Natural killer cell treated with Interleukin-12 subunit alpha and Interleukin-12 subunit beta and Interleukin-15 and Interleukin-18, amount 100 ng/mL, for 72 hours (primary cell): Measurements from ENCODE around the gene AP2S1. TPM values are rescaled to one million over a fixed set of nuclear protein-coding genes. Genes with fewer than 3 reads are reported as not detected.
"Not testable (repeated sequence)": the region's sequence is repeated elsewhere in the genome, so short reads cannot be mapped to it uniquely, and the experiment has no call there.

Experiments
- ATAC-seq, 2 donors: fragments of 150-1000 bp; cut with Tn5 transposase in 1 of 2; sonication (Bioruptor Pico), chemical (Tn5 transposase) in 1 of 2; 2 replicates each; pipeline ENCODE4 v1.10.0; 2021
- DNase-seq: peaks from one replicate; pipeline ENCODE4 v3.0.0; 2022; ENCODE audit warnings: low spot score
- H3K27ac Mint-ChIP-seq, 2 donors: 1 replicate in 1 of 2; 2 replicates in 1 of 2; pipeline ENCODE4 v1.8.0; 2022; ENCODE audit warnings: mixed read lengths in 2 of 2, mild to moderate bottlenecking in 1 of 2, moderate library complexity in 1 of 2
- H3K27me3 Mint-ChIP-seq, 2 donors: 1 replicate in 1 of 2; 2 replicates in 1 of 2; pipeline ENCODE4 v1.8.0; 2022; ENCODE audit warnings: mixed read lengths in 2 of 2
- H3K36me3 Mint-ChIP-seq: one replicate; pipeline ENCODE4 v1.8.0; 2022; ENCODE audit warnings: mixed read lengths
- H3K4me1 Mint-ChIP-seq, 2 donors: 1 replicate in 1 of 2; 2 replicates in 1 of 2; pipeline ENCODE4 v1.8.0; 2022; ENCODE audit warnings: low read depth in 2 of 2, mixed read lengths in 2 of 2, mild to moderate bottlenecking in 1 of 2
- H3K4me3 Mint-ChIP-seq: one replicate; pipeline ENCODE4 v1.8.0; 2022; ENCODE audit warnings: mixed read lengths
- H3K9me3 Mint-ChIP-seq: 2 replicates; pipeline ENCODE4 v1.8.0; 2022; ENCODE audit warnings: mixed read lengths
- total RNA-seq, 2 donors: library from RNA; stranded (reverse); gene quantifications; one replicate each; pipeline ENCODE4 v1.2.3, GENCODE V29; 2022

The AP2S1 gene
- total RNA-seq, 2 donors from 2014 or later = 94.3 to 130 TPM

- Mint-ChIP-seq H3K27ac (no peak overlapping the region), H3K9me3 (no peaks in the 10 kb centered on the region), H3K4me3 (no peak overlapping the region), H3K4me1 (peaks cover 20 to 21% of the 10 kb centered on the region in 2 donors), H3K27me3 (no peaks in the 10 kb centered on the region), H3K36me3 (no peaks in the 10 kb centered on the region)
- ATAC-seq (no peak), DNase-seq (no peak)
These were observed 11.3 kb upstream of the AP2S1 start for GRCh38 chr19:46861691-46862502.

GRCh38 chr19:46860846-46861690, 10.4 kb upstream of the AP2S1 start, which contains the start of gene ARHGAP35:
TSS of gene ARHGAP35 (plus strand) at chr19:46860997. CDS start at chr19:46918676, 57,679 bp downstream.
- peak within 1 kb of the TSS; percentile 94 for H3K4me3 Mint-ChIP-seq
- peak within 1 kb of the TSS; percentile 78 to 87 for H3K27ac Mint-ChIP-seq
- no peaks in the 10 kb centered on the region for H3K27me3 Mint-ChIP-seq
- no peaks in the 10 kb centered on the region for H3K36me3 Mint-ChIP-seq
- H3K9me3 Mint-ChIP-seq = no peaks in the 10 kb centered on the region
- no peak for ATAC-seq
- no peak for DNase-seq
- H3K4me1 Mint-ChIP-seq = peaks cover 20 to 23% of the 10 kb centered on the region in 2 donors

GRCh38 chr19:46860125-46860845, 9.6 kb upstream of the AP2S1 start:
- peak overlapping the region; percentile 94 for H3K4me3 Mint-ChIP-seq
- H3K36me3 Mint-ChIP-seq = no peaks in the 10 kb centered on the region

GRCh38 chr19:46859637-46860124, 9.0 kb upstream of the AP2S1 start:
- H3K9me3 Mint-ChIP-seq = no peaks in the 10 kb centered on the region
- DNase-seq (no peak), ATAC-seq (no peak)
- H3K36me3 Mint-ChIP-seq = no peaks in the 10 kb centered on the region
- H3K27me3 Mint-ChIP-seq = no peaks in the 10 kb centered on the region
- peak overlapping the region; percentile 94 for H3K4me3 Mint-ChIP-seq
- peaks cover 15 to 17% of the 10 kb centered on the region in 2 donors for H3K4me1 Mint-ChIP-seq
- H3K27ac Mint-ChIP-seq = peak overlapping the region; percentile 78 to 87

More at GRCh38 chr19:46860125-46860845, 9.6 kb upstream of the AP2S1 start:
- ATAC-seq (peak; percentile 93), DNase-seq (peak; percentile 97)
- Mint-ChIP-seq H3K27me3 (no peaks in the 10 kb centered on the region), H3K27ac (peak overlapping the region; percentile 78 to 87), H3K9me3 (no peaks in the 10 kb centered on the region), H3K4me1 (peaks cover 17 to 20% of the 10 kb centered on the region in 2 donors)

- peak; percentile 77 to 81 for ATAC-seq
- peak; percentile 94 for DNase-seq
- Mint-ChIP-seq H3K27ac (peak overlapping the region in 1 of 2 donors; percentile 79), H3K27me3 (no peaks in the 10 kb centered on the region), H3K4me1 (peaks cover 15 to 20% of the 10 kb centered on the region in 2 donors), H3K36me3 (no peaks in the 10 kb centered on the region), H3K9me3 (no peaks in the 10 kb centered on the region), H3K4me3 (peak overlapping the region; percentile 82)
These were observed 5.7 kb upstream of the AP2S1 start for GRCh38 chr19:46856062-46857022.

GRCh38 chr19:46854698-46855097, 4.1 kb upstream of the AP2S1 start:
- not testable (repeated sequence) for H3K27me3 Mint-ChIP-seq, H3K36me3 Mint-ChIP-seq, H3K27ac Mint-ChIP-seq, DNase-seq, H3K9me3 Mint-ChIP-seq, H3K4me3 Mint-ChIP-seq, ATAC-seq
- peaks cover 22 to 25% of the 10 kb centered on the region in 2 donors for H3K4me1 Mint-ChIP-seq

GRCh38 chr19:46852830-46853229, 2.2 kb upstream of the AP2S1 start:
- DNase-seq = no peak
- Mint-ChIP-seq H3K9me3 (no peaks in the 10 kb centered on the region), H3K27me3 (no peaks in the 10 kb centered on the region), H3K27ac (no peak overlapping the region), H3K36me3 (no peaks in the 10 kb centered on the region), H3K4me3 (no peak overlapping the region), H3K4me1 (peaks cover 26 to 31% of the 10 kb centered on the region in 2 donors)
- no peak for ATAC-seq

- Mint-ChIP-seq H3K36me3 (no peaks in the 10 kb centered on the region), H3K9me3 (no peaks in the 10 kb centered on the region), H3K27me3 (no peaks in the 10 kb centered on the region), H3K4me3 (peak overlapping the region; percentile 98), H3K4me1 (peaks cover 26% of the 10 kb centered on the region in 2 donors), H3K27ac (peak overlapping the region; percentile 60 to 82)
- ATAC-seq (no peak), DNase-seq (peak; percentile 35)
These were observed 1.0 kb downstream of the AP2S1 start for GRCh38 chr19:46849610-46850009.

GRCh38 chr19:46848389-46848788, 2.3 kb downstream of the AP2S1 start:
- Mint-ChIP-seq H3K36me3 (no peaks in the 10 kb centered on the region), H3K4me3 (no peak overlapping the region), H3K4me1 (peaks cover 23 to 26% of the 10 kb centered on the region in 2 donors), H3K27ac (no peak overlapping the region), H3K9me3 (no peaks in the 10 kb centered on the region), H3K27me3 (no peaks in the 10 kb centered on the region)
- DNase-seq = no peak
- no peak for ATAC-seq

GRCh38 chr19:46847528-46847927, 3.1 kb downstream of the AP2S1 start:
- Mint-ChIP-seq H3K27me3 (no peaks in the 10 kb centered on the region), H3K4me3 (no peak overlapping the region)

GRCh38 chr19:46845959-46846459, 4.6 kb downstream of the AP2S1 start:
- no peak overlapping the region for H3K4me3 Mint-ChIP-seq
- no peaks in the 10 kb centered on the region for H3K27me3 Mint-ChIP-seq
- H3K4me1 Mint-ChIP-seq = peaks cover 26% of the 10 kb centered on the region in 2 donors
- no peaks in the 10 kb centered on the region for H3K9me3 Mint-ChIP-seq
- ATAC-seq (no peak), DNase-seq (peak; percentile 48)
- H3K27ac Mint-ChIP-seq = no peak overlapping the region
- no peaks in the 10 kb centered on the region for H3K36me3 Mint-ChIP-seq

More at GRCh38 chr19:46847528-46847927, 3.1 kb downstream of the AP2S1 start:
- ATAC-seq (no peak), DNase-seq (peak; percentile 2)
- H3K27ac Mint-ChIP-seq = no peak overlapping the region
- no peaks in the 10 kb centered on the region for H3K9me3 Mint-ChIP-seq
- no peaks in the 10 kb centered on the region for H3K36me3 Mint-ChIP-seq
- H3K4me1 Mint-ChIP-seq = peaks cover 23 to 26% of the 10 kb centered on the region in 2 donors

GRCh38 chr19:46844067-46844489, 6.6 kb downstream of the AP2S1 start:
- DNase-seq (peak; percentile 18), ATAC-seq (no peak)
- H3K4me3 Mint-ChIP-seq = no peak overlapping the region
- peaks cover 8 to 10% of the 10 kb centered on the region in 2 donors for H3K4me1 Mint-ChIP-seq
- no peaks in the 10 kb centered on the region for H3K9me3 Mint-ChIP-seq
- no peaks in the 10 kb centered on the region for H3K27me3 Mint-ChIP-seq
- H3K36me3 Mint-ChIP-seq = no peaks in the 10 kb centered on the region
- H3K27ac Mint-ChIP-seq = no peak overlapping the region
